Psoas muscle (tissue), 8 donors: Measurements from ENCODE around the gene VSTM2B. TPM values are rescaled to one million over a fixed set of nuclear protein-coding genes. Genes with fewer than 3 reads are reported as not detected.

Source experiments
- ATAC-seq, 4 donors: fragments of 200-7000 bp; cut with Tn5 transposase; one replicate each; pipeline ENCODE4 v1.9.1; 2020; ENCODE audit warnings: moderate library complexity in 3 of 4, mild to moderate bottlenecking in 2 of 4
- DNase-seq, 2 donors: peaks; one replicate each; pipeline ENCODE4 v3.0.0-alpha.2; 2020
- H3K27ac ChIP-seq: fragments of 200-600 bp; one replicate; pipeline ENCODE4 v1.8.0; 2022
- H3K27me3 ChIP-seq, 3 donors: fragments of 200-600 bp in 1 of 3; one replicate each; pipeline versions ENCODE4 v1.6.1 to v1.8.0; 2013 to 2022; ENCODE audit warnings: low read length in 2 of 3, mild to moderate bottlenecking in 2 of 3, moderate library complexity in 1 of 3; ENCODE audit not compliant: insufficient read depth in 3 of 3
- H3K36me3 ChIP-seq, 2 donors: fragments of 200-600 bp in 1 of 2; one replicate each; pipeline versions ENCODE4 v1.6.1 to v1.8.0; 2013 to 2022; ENCODE audit warnings: low read depth in 1 of 2, mild to moderate bottlenecking in 1 of 2, moderate library complexity in 1 of 2; ENCODE audit not compliant: insufficient read depth in 1 of 2
- H3K4me1 ChIP-seq: fragments of 200-600 bp; one replicate; pipeline ENCODE4 v1.8.0; 2022
- H3K4me3 ChIP-seq: fragments of 200-600 bp; one replicate; pipeline ENCODE4 v1.8.0; 2022; ENCODE audit warnings: mild to moderate bottlenecking
- H3K9me3 ChIP-seq: fragments of 200-600 bp; one replicate; pipeline ENCODE4 v1.8.0; 2022
- WGBS, 3 donors: extraction: QIAGEN DNeasy Blood & Tissue Kit; methylation state at CpG; one replicate each; pipeline versions ENCODE4 v1.1.6 to v1.1.7; 2013; 5-methylcytosine and 5-hydroxymethylcytosine counted together
- intact Hi-C, 2 donors: fragments of 100-400 bp; cut with DNase I; formaldehyde crosslinking; loops; one replicate each; pipeline versions ENCODE4 v1.11.0 to v1.14.2; 2022
- polyA plus RNA-seq, 3 donors: library from polyadenylated mRNA; stranded (reverse); fragments of 200-250 nt; gene quantifications; one replicate each; pipeline ENCODE4 v1.2.3, GENCODE V29; 2013
- total RNA-seq, 4 donors: library from RNA; stranded (reverse); fragmentation: NEBNext Ultra II Directional in 2 of 4; extraction: Animal tissue kit (Norgen Biotek cat#: 25700) in 2 of 4; gene quantifications; one replicate each; pipeline versions ENCODE4 v1.2.1 to v1.2.4, GENCODE V29; 2021 to 2023
- TF ChIP-seq, protein P1 (sequence below): fragments of 200-600 bp; IDR thresholded peaks from one replicate; pipeline ENCODE4 v1.8.0; 2022; ENCODE audit warnings: antibody characterized with exemption
- donor health status: healthy with polysubstance abuse.
- donor health status: DM: no; HTN: no; CAD: no; lungs with moderate emphysema.
- donor health status: Bipolar disorder and iron deficiency.
- donor health status: healthy.
- donor health status: DM: yes; HTN: yes; CAD: no.
- donor health status: DM: no; HTN: no; CAD: no.
- donor health status: DM: no; HTN: no; CAD: no.
- donor health status: DM: yes; HTN: yes; CAD: no.

VSTM2B gene
- total and polyA plus RNA-seq, 7 donors = not detected

DNA sequence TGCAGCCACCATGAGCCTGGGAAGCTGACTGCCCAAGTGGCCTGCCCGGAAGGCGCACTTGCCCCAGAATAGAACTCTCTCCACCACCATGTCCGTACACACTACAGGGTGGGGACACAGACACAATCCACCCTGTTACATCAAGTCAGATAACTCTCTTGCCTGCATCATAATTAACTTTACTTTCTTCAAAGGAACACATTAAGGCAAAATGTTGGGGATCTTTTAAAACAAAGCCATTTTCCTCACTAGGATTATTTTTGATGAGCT lies 23.3 kb upstream of the VSTM2B start:
- WGBS, 3 donors = 82 to 94% (median 89%) methylated on average over 3 of the region's 3 CpGs
- no peaks in the 10 kb centered on the region for H3K9me3 ChIP-seq
- peaks cover 0 to 6% (median 2%) of the 10 kb centered on the region in 3 donors for H3K27me3 ChIP-seq
- ATAC-seq = no peak
- TF ChIP-seq, protein P1, sequence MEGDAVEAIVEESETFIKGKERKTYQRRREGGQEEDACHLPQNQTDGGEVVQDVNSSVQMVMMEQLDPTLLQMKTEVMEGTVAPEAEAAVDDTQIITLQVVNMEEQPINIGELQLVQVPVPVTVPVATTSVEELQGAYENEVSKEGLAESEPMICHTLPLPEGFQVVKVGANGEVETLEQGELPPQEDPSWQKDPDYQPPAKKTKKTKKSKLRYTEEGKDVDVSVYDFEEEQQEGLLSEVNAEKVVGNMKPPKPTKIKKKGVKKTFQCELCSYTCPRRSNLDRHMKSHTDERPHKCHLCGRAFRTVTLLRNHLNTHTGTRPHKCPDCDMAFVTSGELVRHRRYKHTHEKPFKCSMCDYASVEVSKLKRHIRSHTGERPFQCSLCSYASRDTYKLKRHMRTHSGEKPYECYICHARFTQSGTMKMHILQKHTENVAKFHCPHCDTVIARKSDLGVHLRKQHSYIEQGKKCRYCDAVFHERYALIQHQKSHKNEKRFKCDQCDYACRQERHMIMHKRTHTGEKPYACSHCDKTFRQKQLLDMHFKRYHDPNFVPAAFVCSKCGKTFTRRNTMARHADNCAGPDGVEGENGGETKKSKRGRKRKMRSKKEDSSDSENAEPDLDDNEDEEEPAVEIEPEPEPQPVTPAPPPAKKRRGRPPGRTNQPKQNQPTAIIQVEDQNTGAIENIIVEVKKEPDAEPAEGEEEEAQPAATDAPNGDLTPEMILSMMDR = no peak
- DNase-seq = no peak
- H3K4me1 ChIP-seq = no peaks in the 10 kb centered on the region
- H3K36me3 ChIP-seq = no peaks in the 10 kb centered on the region
- intact Hi-C loops = no loop called here
- H3K27ac ChIP-seq = no peak overlapping the region
- H3K4me3 ChIP-seq = no peak overlapping the region

DNA sequence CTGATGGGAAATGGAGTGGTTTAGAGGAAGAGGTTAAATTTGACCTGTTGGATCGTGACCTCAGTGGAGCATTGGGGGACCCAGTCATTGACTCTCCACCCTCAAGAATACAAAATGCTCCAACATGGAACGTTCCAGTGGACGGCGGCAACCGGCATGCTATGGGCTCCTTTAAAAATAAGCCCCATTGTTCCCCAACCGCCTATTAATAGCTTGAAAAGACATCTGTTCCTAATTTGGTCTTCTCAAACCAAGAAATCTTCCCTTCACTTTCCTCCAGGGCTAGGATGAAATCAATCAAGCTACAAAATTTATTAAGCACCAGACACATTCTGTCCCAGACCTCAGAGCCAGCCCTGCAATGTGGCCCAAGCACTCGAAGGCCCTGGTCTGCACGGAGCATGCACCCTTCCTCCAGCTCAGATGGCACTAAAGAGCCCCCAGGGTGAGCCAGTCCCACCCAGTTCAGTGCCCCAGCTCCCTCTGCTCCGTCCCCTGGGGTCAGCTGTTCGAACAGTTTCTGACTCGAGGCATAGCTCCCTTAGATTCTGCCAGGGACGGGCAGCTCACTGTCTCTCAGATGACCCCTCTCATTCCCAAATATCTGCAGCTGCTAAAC lies 22.5 kb upstream of the VSTM2B start:
- H3K9me3 ChIP-seq = no peaks in the 10 kb centered on the region
- H3K36me3 ChIP-seq = no peaks in the 10 kb centered on the region
- no peak for DNase-seq
- H3K27ac ChIP-seq = no peak overlapping the region
- intact Hi-C loops = no loop called here
- ATAC-seq = no peak
- H3K4me1 ChIP-seq = no peaks in the 10 kb centered on the region
- TF ChIP-seq, protein P1 = no peak
- 30 to 48% (median 36%) methylated on average over 12 of the region's 12 CpGs for WGBS, 3 donors
- peaks cover 0 to 8% (median 2%) of the 10 kb centered on the region in 3 donors for H3K27me3 ChIP-seq
- no peak overlapping the region for H3K4me3 ChIP-seq

DNA sequence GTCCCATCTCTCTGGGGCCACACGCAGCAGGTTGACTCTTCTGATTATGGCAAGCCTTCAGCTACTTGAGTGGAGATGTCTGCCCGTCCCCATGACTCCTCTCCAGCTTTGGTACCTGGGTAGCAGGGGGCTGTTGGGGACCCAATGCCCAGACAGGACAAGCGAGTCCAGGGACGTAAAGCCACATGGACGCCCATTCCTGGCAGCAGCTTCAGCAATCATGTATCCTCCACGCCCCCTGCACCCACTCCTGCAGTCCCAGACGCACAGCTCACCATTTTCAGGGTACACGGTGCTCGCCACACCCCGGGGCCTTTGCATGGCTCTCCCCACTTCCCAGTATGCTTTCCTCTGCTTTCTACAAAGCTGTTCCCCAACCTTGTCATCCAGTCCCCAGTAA lies 22.0 kb upstream of the VSTM2B start:
- H3K27me3 ChIP-seq = peaks cover 0 to 8% (median 2%) of the 10 kb centered on the region in 3 donors
- no peaks in the 10 kb centered on the region for H3K4me1 ChIP-seq
- no peak overlapping the region for H3K4me3 ChIP-seq
- H3K36me3 ChIP-seq = no peaks in the 10 kb centered on the region
- intact Hi-C loops = no loop called here
- ATAC-seq (no peak), DNase-seq (no peak)
- H3K27ac ChIP-seq = no peak overlapping the region
- 85 to 91% (median 90%) methylated on average over 10 of the region's 10 CpGs for WGBS, 3 donors
- TF ChIP-seq, protein P1 = no peak
- H3K9me3 ChIP-seq = no peaks in the 10 kb centered on the region

DNA sequence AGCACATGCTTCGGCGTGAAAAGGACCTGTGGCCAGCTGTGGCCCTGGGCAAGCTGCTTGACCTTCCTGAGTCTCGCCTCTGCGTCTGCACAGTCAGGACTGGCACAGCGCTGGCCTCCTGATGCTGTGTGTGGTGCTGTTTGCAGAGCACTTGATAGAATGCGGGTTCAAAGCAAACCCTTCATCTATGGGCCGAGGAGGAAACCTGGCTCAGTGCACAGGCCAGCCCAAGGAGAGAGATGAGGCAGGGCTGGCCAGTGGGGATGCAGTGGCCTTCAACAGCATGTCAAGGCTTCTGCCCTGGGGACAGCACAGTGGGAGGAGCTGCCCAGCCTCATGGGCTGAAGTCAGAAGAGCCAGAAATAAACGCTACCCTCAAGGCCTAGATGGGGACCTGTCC lies 21.3 kb upstream of the VSTM2B start:
- ATAC-seq (no peak), DNase-seq (no peak)
- no peaks in the 10 kb centered on the region for H3K9me3 ChIP-seq
- WGBS, 3 donors = 83 to 90% (median 83%) methylated on average over 8 of the region's 8 CpGs
- no peak overlapping the region for H3K27ac ChIP-seq
- TF ChIP-seq, protein P1 = no peak
- no peaks in the 10 kb centered on the region for H3K4me1 ChIP-seq
- H3K27me3 ChIP-seq = peaks cover 0 to 11% (median 3%) of the 10 kb centered on the region in 3 donors
- intact Hi-C loops = no loop called here
- H3K36me3 ChIP-seq = no peaks in the 10 kb centered on the region
- no peak overlapping the region for H3K4me3 ChIP-seq
